MM.1S (cell line): ENCODE results near the gene KLK10.

Experiments
- DNase-seq: peaks from one replicate; pipeline ENCODE4 v3.0.0-alpha.2; 2015
- H2AFZ ChIP-seq: fragments of 300-600 bp; sonication (generic); 2 replicates; pipeline ENCODE4 v1.6.0; 2016; ENCODE audit warnings: antibody characterized with exemption, low read length
- H3F3A ChIP-seq: fragments of 300-600 bp; sonication (generic); 2 replicates; pipeline ENCODE4 v1.6.1; 2016; ENCODE audit warnings: mild to moderate bottlenecking, antibody characterized with exemption, low read length, moderate library complexity, mixed read lengths; ENCODE audit not compliant: insufficient read depth
- H3K27ac ChIP-seq: fragments of 300-600 bp; sonication (generic); 2 replicates; pipeline ENCODE4 v1.5.1; 2016; ENCODE audit warnings: mild to moderate bottlenecking, low read length
- H3K27me3 ChIP-seq: fragments of 300-600 bp; sonication (generic); replicated peaks from 2 replicates; pipeline ENCODE4 v1.6.0; 2016; ENCODE audit warnings: low read length; ENCODE audit not compliant: insufficient read depth
- H3K36me3 ChIP-seq: fragments of 300-600 bp; sonication (generic); replicated peaks from 2 replicates; pipeline ENCODE4 v1.6.1; 2016; ENCODE audit warnings: mild to moderate bottlenecking, low read length, mixed read lengths; ENCODE audit not compliant: insufficient read depth
- H3K4me1 ChIP-seq: fragments of 300-600 bp; sonication (generic); 2 replicates; pipeline ENCODE4 v1.6.1; 2016; ENCODE audit warnings: low read length, mixed read lengths
- H3K4me2 ChIP-seq: fragments of 300-600 bp; sonication (generic); 2 replicates; pipeline ENCODE4 v1.6.0; 2016; ENCODE audit warnings: low read depth, low read length
- H3K4me3 ChIP-seq: fragments of 300-600 bp; sonication (generic); 2 replicates; pipeline ENCODE4 v1.5.1; 2016; ENCODE audit warnings: low read length, mixed read lengths
- H3K79me2 ChIP-seq: fragments of 300-600 bp; sonication (generic); 2 replicates; pipeline ENCODE4 v1.6.1; 2016; ENCODE audit warnings: mixed run types, low read length, mixed read lengths
- H3K9ac ChIP-seq: fragments of 300-600 bp; sonication (generic); 2 replicates; pipeline ENCODE4 v1.6.1; 2016; ENCODE audit warnings: low read length, mixed read lengths
- H3K9me2 ChIP-seq: fragments of 300-600 bp; sonication (generic); replicated peaks from 2 replicates; pipeline ENCODE4 v1.6.1; 2016; ENCODE audit warnings: mild to moderate bottlenecking, low read length, mixed read lengths; ENCODE audit not compliant: insufficient read depth
- H3K9me3 ChIP-seq: fragments of 300-600 bp; sonication (generic); replicated peaks from 2 replicates; pipeline ENCODE4 v1.6.1; 2016; ENCODE audit warnings: mild to moderate bottlenecking, low read length, mixed read lengths; ENCODE audit not compliant: insufficient read depth
- H4K20me1 ChIP-seq: fragments of 300-600 bp; sonication (generic); 2 replicates; pipeline ENCODE4 v1.6.1; 2016; ENCODE audit warnings: mild to moderate bottlenecking, low read length, moderate library complexity, mixed read lengths; ENCODE audit not compliant: insufficient read depth
- EZH2 ChIP-seq: fragments of 300-600 bp; sonication (generic); optimal IDR thresholded peaks from 2 replicates; pipeline ENCODE3; 2017; ENCODE audit warnings: low read depth, mild to moderate bottlenecking, antibody characterized with exemption, low read length, mixed read lengths
- EZH2phosphoT487 ChIP-seq: fragments of 300-600 bp; sonication (generic); IDR thresholded peaks from 2 replicates; pipeline ENCODE4 v1.6.1; 2018; ENCODE audit warnings: antibody characterized with exemption, low read length
- TF ChIP-seq, protein P1 (sequence below): fragments of 300-600 bp; sonication (generic); IDR thresholded peaks from 2 replicates; pipeline ENCODE4 v1.5.1; 2016; ENCODE audit warnings: antibody characterized with exemption, low read length, mixed read lengths

Gene KLK10

DNA sequence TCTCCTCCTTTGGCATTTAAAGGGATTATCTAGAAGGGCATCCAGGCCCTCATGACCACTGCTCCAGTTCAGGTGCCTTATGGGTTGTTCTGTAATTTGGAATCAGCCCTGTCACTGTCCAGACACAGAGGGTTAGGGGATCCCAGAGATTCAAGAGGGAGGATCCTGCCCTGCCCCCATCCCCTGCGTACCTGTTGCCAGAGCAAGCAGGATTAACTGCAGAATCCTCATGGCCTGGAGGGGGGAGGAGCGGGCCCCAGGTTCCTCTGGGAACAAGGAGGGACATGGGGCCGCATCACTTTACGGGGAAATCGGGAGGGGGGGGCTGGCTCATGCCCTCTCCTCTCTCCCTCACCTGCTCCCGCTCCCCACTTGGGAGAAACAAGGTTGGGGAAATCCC lies 5.9 kb upstream of the KLK10 start:
- no peak for DNase-seq
- Histone ChIP-seq H4K20me1 (no peaks in the 10 kb centered on the region), H3K9me2 (no peaks in the 10 kb centered on the region), H3K79me2 (no peaks in the 10 kb centered on the region), H3K4me1 (no peaks in the 10 kb centered on the region), H3K27me3 (peaks cover 14% of the 10 kb centered on the region), H3K4me2 (no peak overlapping the region), H2AFZ (no peak overlapping the region), H3F3A (no peaks in the 10 kb centered on the region), H3K9ac (no peak overlapping the region), H3K9me3 (no peaks in the 10 kb centered on the region), H3K27ac (no peak overlapping the region), H3K4me3 (no peak overlapping the region), H3K36me3 (no peaks in the 10 kb centered on the region)
- TF ChIP-seq EZH2phosphoT487 (no peak), EZH2 (no peak)
- TF ChIP-seq, protein P1, sequence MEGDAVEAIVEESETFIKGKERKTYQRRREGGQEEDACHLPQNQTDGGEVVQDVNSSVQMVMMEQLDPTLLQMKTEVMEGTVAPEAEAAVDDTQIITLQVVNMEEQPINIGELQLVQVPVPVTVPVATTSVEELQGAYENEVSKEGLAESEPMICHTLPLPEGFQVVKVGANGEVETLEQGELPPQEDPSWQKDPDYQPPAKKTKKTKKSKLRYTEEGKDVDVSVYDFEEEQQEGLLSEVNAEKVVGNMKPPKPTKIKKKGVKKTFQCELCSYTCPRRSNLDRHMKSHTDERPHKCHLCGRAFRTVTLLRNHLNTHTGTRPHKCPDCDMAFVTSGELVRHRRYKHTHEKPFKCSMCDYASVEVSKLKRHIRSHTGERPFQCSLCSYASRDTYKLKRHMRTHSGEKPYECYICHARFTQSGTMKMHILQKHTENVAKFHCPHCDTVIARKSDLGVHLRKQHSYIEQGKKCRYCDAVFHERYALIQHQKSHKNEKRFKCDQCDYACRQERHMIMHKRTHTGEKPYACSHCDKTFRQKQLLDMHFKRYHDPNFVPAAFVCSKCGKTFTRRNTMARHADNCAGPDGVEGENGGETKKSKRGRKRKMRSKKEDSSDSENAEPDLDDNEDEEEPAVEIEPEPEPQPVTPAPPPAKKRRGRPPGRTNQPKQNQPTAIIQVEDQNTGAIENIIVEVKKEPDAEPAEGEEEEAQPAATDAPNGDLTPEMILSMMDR: no peak

DNA sequence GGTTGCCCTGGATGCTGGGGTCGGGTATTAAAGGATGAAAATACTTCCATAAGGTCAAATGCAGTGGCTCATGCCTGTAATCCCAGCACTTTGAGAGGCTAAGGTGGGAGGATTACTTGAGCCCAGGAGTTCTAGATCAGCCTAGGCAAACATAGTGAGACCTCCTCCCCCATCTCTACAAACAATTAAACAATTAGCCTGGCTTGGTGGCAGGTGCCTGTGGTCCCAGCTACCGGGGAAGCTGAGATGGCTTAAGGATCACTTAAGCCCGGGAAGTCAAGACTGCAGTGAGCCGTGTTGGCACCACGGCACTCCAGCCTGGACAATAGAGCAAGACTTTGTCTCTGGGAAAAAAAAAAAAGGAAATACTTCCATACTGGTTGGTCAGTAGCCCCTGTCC lies 5.4 kb upstream of the KLK10 start:
- no peak overlapping the region for H3K27ac ChIP-seq
- H4K20me1 ChIP-seq: no peaks in the 10 kb centered on the region
- no peaks in the 10 kb centered on the region for H3K9me2 ChIP-seq
- no peaks in the 10 kb centered on the region for H3K36me3 ChIP-seq
- no peaks in the 10 kb centered on the region for H3K9me3 ChIP-seq
- DNase-seq: no peak
- H3K9ac ChIP-seq: no peak overlapping the region
- H3K4me1 ChIP-seq: no peaks in the 10 kb centered on the region
- no peaks in the 10 kb centered on the region for H3K79me2 ChIP-seq
- H3F3A ChIP-seq: no peaks in the 10 kb centered on the region
- no peak overlapping the region for H3K4me3 ChIP-seq
- H3K4me2 ChIP-seq: no peak overlapping the region
- no peak overlapping the region for H2AFZ ChIP-seq
- H3K27me3 ChIP-seq: peaks cover 14% of the 10 kb centered on the region
- no peak for TF ChIP-seq EZH2
- TF ChIP-seq, protein P1: no peak

DNA sequence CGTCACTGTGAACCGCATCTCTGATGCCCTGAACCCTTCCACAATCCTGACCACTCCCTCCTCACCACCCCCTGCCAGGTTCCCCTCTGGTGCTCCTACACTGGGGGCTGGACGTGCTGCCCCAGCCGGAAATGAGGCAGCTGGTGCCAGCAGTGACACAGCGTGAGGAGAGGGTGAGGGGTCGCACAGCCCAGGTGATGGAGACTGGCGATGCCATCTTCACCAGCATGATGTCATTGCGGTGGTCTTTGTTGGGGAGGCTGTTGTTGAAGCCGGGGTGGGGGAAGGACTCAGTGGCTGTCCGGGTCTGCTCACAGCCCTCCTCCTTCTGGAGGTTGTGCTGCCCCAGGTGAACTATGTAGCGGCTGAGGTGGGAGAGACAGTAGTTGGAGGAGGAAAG lies 4.4 kb upstream of the KLK10 start:
- H3K9me3 ChIP-seq: no peaks in the 10 kb centered on the region

More for the DNA sequence above, 4.4 kb upstream of the KLK10 start:
- no peak for TF ChIP-seq EZH2phosphoT487
- TF ChIP-seq, protein P1: no peak
- no peaks in the 10 kb centered on the region for H3K79me2 ChIP-seq
- H2AFZ ChIP-seq: no peak overlapping the region
- no peak overlapping the region for H3K4me2 ChIP-seq
- H3K27ac ChIP-seq: no peak overlapping the region
- H3K36me3 ChIP-seq: no peaks in the 10 kb centered on the region
- H3K9ac ChIP-seq: no peak overlapping the region
- H3K27me3 ChIP-seq: peaks cover 14% of the 10 kb centered on the region
- no peaks in the 10 kb centered on the region for H3K4me1 ChIP-seq
- no peaks in the 10 kb centered on the region for H4K20me1 ChIP-seq
- no peaks in the 10 kb centered on the region for H3F3A ChIP-seq
- DNase-seq: no peak
- H3K9me2 ChIP-seq: no peaks in the 10 kb centered on the region
- H3K4me3 ChIP-seq: no peak overlapping the region
